GM10266 (cell line): ENCODE results near the gene GDPD4.

Experiments used
- DNase-seq: peaks from one replicate; pipeline ENCODE4 v3.0.0; 2012; ENCODE audit errors: extremely low spot score
- CTCF ChIP-seq: IDR thresholded peaks from 2 replicates; pipeline ENCODE4 v1.5.1; 2012; ENCODE audit warnings: mild to moderate bottlenecking, low read depth; ENCODE audit not compliant: control insufficient read depth, insufficient read depth; ENCODE audit errors: missing control alignments

GDPD4 gene

GRCh38 chr11:77301510-77301909 is at the start of gene GDPD4:
Gene GDPD4, minus strand, starts transcription at chr11:77301686. Its CDS starts 16,549 bp downstream, at chr11:77285137.
- no peak for DNase-seq

GRCh38 chr11:77347948-77348347 is 46.5 kb upstream of the GDPD4 start:
- TF ChIP-seq CTCF = no peak
- DNase-seq = no peak

More at GRCh38 chr11:77301510-77301909, at the start of gene GDPD4:
- TF ChIP-seq CTCF = no peak

- TF ChIP-seq CTCF = no peak
- no peak for DNase-seq
These were observed 45.6 kb upstream of the GDPD4 start for GRCh38 chr11:77346906-77347603.

GRCh38 chr11:77345621-77346020 is 44.1 kb upstream of the GDPD4 start:
- no peak for TF ChIP-seq CTCF
- no peak for DNase-seq

- no peak for TF ChIP-seq CTCF
- DNase-seq = no peak
These were observed 39.0 kb upstream of the GDPD4 start for GRCh38 chr11:77340501-77340900.

GRCh38 chr11:77332259-77332658 is 30.8 kb upstream of the GDPD4 start:
- no peak for TF ChIP-seq CTCF
- DNase-seq = no peak

- no peak for DNase-seq
- TF ChIP-seq CTCF = no peak
These were observed 23.7 kb upstream of the GDPD4 start for GRCh38 chr11:77325159-77325558.
